RPMI7951 (cell line): ENCODE results near the gene ZFAND2A. TPM values are rescaled to one million over a fixed set of nuclear protein-coding genes. Genes with fewer than 3 reads are reported as not detected.

Experiments
- DNase-seq: peaks from one replicate; pipeline ENCODE4 v3.0.0-alpha.2; 2012; ENCODE audit warnings: low read depth
- total RNA-seq: library from RNA; depleted of rRNA; stranded (reverse); fragments of >200 nt; shearing (Covaris generic); gene quantifications from 2 replicates; pipeline ENCODE4 v1.2.3, GENCODE V29; 2014; rRNA removed

ZFAND2A gene
- total RNA-seq, 1 experiment from 2014 or later: 33.0 TPM

DNA sequence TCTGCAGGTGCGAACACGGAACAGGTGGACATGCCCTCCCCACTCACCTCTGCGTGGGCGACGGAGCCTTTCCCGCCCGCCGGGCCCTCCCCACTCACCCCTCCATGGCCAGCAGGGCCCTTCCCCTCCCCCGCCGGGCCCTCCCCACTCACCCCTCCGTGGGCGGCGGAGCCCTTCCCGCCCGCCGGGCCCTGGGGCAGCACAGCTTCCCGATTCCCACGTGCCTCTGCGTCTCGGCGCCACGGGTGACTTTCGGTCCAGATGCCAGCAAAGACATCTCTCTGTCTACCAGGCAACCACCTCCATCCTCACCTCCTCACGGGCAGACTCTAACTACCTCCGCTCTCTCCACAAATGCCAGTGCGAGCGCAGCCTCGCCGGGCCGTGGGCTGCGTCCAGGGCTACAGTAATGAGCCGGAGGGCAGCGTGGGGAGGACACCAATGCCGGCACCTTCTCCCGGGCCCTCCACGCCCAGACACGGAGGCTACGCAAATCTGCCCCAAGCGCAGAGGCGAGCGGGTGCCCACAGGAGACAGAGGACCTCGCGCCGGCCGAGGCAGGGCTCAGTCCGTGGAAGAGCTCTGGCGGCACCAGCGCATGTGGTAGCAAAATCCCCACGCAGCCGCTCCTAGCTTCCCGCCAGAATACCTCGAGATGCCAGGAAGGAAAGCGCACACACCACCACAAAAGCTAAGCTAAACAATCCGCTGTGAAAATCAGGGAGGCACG, 50.2 kb downstream of the ZFAND2A start:
- DNase-seq: no peak

DNA sequence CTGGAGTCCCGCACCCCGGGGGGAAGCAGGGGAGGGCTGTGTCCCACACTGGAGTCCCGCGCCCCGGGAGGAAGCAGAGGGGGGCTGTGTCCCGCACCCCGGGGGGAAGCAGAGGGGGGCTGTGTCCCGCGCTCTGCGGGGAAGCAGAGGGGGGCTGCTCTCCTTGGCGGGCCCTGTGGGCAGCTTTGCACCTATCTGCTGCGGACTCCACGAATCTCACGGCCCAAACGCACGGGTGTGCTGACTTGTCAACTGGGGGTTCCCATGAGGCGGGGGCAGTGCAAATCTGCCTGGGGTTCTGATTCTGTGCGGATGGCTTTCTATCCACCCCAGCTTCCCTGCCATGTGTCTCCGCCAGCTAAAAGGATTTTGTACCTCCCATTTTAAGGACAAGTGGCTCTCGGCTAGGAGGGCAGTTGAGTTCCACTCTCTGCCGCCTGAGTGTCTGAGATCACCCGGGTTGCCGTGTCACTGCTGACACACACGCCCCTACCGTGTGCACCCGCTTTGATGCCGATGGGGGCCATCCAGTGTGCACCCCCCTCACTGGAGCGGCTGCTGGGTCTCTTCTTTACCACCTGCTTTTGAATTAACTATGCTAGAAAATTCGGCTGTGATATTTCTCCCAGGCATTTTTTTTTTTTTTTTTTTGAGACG, 51.6 kb downstream of the ZFAND2A start:
- no peak for DNase-seq

DNA sequence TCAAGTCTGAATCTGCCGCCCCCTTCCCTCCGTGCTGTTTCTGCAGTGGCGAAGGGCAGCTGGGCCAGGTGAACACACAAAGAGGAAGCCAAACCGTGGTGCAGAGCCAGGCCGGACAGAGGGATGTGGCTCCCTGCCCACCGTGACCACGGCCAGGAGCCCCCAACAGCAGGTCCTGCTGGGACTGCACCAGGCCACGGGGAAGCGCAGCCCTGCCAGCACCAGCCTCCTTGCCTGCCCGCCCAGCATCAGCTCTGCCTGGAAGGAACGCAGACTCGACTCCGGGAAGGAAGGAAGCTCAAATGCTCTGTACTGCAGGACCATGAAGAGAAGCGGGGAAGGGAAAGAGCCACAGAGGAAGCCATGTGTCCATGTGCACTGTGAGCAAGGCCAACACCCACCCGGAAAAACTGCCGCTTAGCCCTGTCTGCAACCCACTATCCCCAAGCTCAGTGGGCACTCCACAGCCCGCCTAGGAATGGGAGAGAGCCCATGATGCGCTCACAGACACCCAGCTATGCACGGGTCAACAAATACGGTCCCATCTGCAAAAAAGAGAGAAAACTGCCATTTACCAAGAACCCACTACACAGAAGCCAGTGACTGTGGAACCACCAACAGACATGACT, 53.1 kb downstream of the ZFAND2A start:
- no peak for DNase-seq

DNA sequence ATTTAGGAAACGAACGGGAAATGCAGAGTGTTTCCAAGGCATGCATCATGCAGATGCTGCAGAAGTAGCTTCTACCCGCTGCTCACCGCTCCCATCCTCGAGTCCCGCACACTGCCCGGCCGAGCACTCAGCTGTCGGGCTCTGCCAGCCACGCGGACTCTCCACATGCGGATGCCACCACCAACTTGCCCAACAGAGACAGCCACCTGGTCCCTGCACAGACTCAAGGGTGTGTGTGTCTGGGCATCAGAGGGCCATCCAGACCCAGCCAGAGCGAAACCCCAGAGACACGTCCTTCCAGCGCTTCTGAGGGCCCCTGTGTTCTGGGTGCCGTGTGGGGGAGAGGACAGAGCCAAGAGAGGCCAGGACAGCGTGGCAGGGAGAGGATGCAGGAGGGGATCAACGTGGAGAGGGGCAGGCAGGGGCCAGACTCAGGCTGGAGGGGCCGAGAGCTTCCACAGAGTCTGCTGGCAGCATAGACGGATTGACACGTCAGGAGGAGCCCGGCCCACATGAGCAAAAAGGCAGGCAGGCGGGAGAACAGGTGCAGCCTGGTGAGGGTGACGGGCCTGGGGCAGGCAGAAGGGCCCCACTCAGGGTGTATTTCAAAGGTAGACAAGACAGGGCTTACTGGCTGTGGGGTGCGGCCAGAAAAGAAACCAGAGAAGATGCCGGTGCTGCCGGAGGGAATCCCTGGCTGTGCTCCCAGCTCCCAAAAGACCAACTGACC, 53.8 kb downstream of the ZFAND2A start:
- DNase-seq: no peak

DNA sequence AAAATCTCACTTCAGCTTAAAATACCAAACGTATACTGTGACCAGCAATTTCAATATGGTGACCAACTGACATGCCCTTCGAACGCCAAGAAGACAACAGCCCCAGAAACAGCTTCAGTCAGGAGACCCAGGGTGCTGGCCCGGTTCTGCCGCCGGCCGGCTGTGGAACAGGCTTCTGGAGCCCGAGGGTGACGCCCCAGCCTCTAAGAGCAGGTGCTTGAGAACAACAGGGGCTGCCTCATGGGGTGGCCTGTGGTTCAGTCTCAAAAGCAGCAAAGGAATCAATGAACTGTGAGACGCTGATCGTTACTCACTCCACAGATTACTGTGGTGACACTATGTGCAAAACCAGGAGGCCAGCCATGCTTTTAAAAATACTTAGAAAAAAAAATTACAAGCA, 54.8 kb downstream of the ZFAND2A start:
- no peak for DNase-seq

DNA sequence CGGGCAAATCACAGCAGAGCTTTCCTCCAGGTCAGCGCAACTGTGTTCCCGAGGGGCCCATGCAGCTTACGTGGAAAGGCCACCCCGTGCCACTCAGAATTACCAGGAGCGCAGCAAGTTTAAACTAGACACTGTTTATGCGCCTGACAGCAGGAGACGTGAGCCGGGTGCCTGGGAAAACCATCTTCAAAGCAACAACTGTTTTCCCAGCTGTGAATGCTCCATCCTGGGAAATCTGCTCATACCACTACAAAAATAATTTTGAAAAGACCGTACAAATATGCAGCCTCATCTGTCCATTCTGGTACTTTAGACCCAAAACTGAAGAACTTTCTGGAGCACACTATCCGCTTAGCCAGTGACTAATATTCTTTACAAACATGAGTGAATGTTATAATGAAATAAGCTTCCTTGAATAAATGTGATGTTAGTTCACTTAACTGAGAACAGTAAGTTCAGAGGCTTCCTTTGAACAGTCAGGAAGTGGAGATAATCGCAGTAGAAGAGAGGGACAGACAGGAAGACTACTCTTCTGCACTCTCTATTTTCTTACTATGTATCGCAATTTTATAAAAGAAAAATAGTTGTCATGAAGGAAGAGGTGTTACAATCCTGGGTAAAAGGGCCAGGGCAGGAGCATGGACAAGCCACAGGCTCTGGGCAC, 55.3 kb downstream of the ZFAND2A start:
- no peak for DNase-seq

DNA sequence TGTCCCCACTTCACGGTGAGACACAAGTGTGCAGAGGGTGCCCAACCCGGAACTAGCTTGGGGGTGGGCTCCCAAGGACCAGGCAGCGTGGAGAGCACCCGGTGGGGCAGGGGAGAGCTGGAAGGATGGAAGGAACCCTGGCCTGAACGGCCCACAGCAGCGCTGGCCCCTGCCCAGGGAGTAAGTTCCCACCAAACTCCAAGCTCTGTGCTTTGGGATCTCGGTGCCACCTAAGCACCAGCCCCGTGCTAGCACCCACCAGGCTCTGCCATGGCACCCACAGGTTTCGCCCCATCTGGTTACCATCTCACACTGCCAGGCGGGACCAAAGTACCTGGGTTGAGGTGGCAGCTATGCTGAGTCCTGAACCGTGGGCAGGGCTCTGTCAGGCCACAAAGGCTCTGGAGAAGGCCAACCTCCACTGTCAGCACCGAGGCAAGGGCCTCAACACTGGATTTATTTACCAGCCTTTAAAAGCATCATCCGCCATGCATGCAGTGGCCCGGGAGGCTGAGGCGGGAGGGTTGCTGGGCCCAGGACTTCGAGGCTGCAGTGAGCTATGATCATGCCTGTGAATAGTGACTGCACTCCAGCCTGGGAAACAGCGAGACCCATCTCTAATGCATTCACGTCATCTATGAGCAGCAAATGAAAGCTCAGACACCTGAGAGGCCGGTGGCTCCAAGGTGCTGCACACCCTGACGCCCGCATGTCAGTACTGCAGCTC, 56.0 kb downstream of the ZFAND2A start:
- DNase-seq: no peak

DNA sequence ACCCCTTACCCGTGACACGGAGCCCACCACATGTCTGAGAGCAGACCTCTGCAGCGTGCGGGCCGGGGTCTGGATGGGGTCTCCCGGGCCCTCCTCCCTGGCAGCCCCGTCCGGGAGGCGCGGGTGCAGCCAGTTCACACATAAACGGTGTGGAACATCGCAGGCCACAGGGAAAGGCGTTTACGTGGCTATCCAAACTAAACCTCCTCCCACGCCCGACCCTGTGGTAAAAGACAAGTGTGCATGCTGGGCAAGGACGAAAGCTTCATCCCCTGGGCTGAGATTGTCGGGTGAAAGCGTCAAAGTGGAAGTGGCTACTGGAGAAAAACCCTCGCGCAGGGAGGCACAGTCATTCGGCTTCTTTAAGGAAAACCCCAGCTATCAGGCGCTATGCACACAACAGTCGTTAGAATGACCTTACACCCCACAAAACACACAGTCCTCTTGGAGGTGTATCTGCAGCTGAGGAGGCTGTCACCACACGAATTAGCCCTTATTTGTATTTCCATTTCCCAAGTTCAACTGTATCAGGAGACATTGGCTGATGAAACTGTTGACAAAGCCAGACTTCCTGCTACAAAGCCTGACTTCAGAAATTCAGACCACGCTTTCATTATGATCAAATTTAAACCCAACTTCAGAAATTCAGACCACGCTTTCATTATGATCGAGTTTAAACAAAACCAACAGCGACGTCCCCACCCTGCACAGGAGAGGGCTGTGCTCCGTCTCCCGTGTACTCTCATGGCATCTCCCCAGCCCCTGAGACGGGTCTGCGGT, 56.8 kb downstream of the ZFAND2A start:
- no peak for DNase-seq

Other genes starting within 250 kb of the ZFAND2A start
- gene ADAP1, start 205.5 kb downstream of the ZFAND2A start, total RNA-seq: 1.6 and 1.8 TPM in 2 replicates
- 6.8 and 7.1 TPM in 2 replicates for gene COX19, start 184.6 kb downstream of the ZFAND2A start, total RNA-seq
- gene CYP2W1, start 177.0 kb downstream of the ZFAND2A start, total RNA-seq: not detected in 2 replicates
- gene GPR146, start 115.7 kb downstream of the ZFAND2A start, total RNA-seq: 1.7 and 5.0 TPM in 2 replicates
- 0.39 and 0.84 TPM in 2 replicates for gene GPER1, start 72.1 kb downstream of the ZFAND2A start, total RNA-seq
- not detected in 2 replicates for gene UNCX, start 72.7 kb upstream of the ZFAND2A start, total RNA-seq